ENCODE measurements around the gene CYP24A1.

CYP24A1 gene

GRCh38 chr20:54188132-54188849 lies 14.5 kb upstream of the CYP24A1 start:
- Histone ChIP-seq H4K20me1 (ENCODE audit: insufficient read depth, low read length) (no peaks in the 10 kb centered on the region), H3K79me2 (ENCODE audit: insufficient read depth, low read length) (no peaks in the 10 kb centered on the region), H3K4me1 (ENCODE audit: insufficient read depth, low read length, severe bottlenecking) (no peaks in the 10 kb centered on the region), H3K27ac (ENCODE audit: low read depth, low read length, poor library complexity, severe bottlenecking) (no peak overlapping the region), H3K4me3 (ENCODE audit: low read depth, low read length, poor library complexity, severe bottlenecking) (no peak overlapping the region), H3K9ac (ENCODE audit: low read length) (no peak overlapping the region), H3K9me3 (ENCODE audit: low read length) (no peaks in the 10 kb centered on the region), H3F3A (ENCODE audit: insufficient read depth, low read length) (no peaks in the 10 kb centered on the region), H3K36me3 (ENCODE audit: insufficient read depth, low read length) (no peaks in the 10 kb centered on the region), H3K27me3 (ENCODE audit: insufficient read depth, low read length) (0 out of 2 replicates have a peak, but pooled peaks cover 4% of the 10 kb centered on the region), H3K4me2 (ENCODE audit: low read length) (no peak overlapping the region), H3K9me2 (ENCODE audit: low read depth, low read length) (no peaks in the 10 kb centered on the region), H2AFZ (ENCODE audit: low read length) (no peak overlapping the region)
- TF ChIP-seq CTCF (IDR thresholded peaks at IDR 0.05; ENCODE audit: low read length), result no peak
- TF ChIP-seq EZH2 (IDR thresholded peaks at IDR 0.05; ENCODE audit: borderline replicate concordance, low read length), result no peak

- no peak overlapping the region for H2AFZ ChIP-seq (ENCODE audit: low read length)
- no peak overlapping the region for H3K27ac ChIP-seq (ENCODE audit: low read depth, low read length, poor library complexity, severe bottlenecking)
- H3K9me2 ChIP-seq (ENCODE audit: low read depth, low read length), result no peaks in the 10 kb centered on the region
- H3K9me3 ChIP-seq (ENCODE audit: low read length), result no peaks in the 10 kb centered on the region
- no peak overlapping the region for H3K4me2 ChIP-seq (ENCODE audit: low read length)
- no peak overlapping the region for H3K9ac ChIP-seq (ENCODE audit: low read length)
- no peaks in the 10 kb centered on the region for H3K36me3 ChIP-seq (ENCODE audit: insufficient read depth, low read length)
- no peaks in the 10 kb centered on the region for H3F3A ChIP-seq (ENCODE audit: insufficient read depth, low read length)
- no peaks in the 10 kb centered on the region for H3K79me2 ChIP-seq (ENCODE audit: insufficient read depth, low read length)
- no peak for TF ChIP-seq EZH2 (IDR thresholded peaks at IDR 0.05; ENCODE audit: borderline replicate concordance, low read length)
- no peak for TF ChIP-seq CTCF (IDR thresholded peaks at IDR 0.05; ENCODE audit: low read length)
- H3K4me1 ChIP-seq (ENCODE audit: insufficient read depth, low read length, severe bottlenecking), result no peaks in the 10 kb centered on the region
- H3K4me3 ChIP-seq (ENCODE audit: low read depth, low read length, poor library complexity, severe bottlenecking), result no peak overlapping the region
- H4K20me1 ChIP-seq (ENCODE audit: insufficient read depth, low read length), result no peaks in the 10 kb centered on the region
- H3K27me3 ChIP-seq (ENCODE audit: insufficient read depth, low read length), result 0 out of 2 replicates have a peak, but pooled peaks cover 3% of the 10 kb centered on the region
These were observed 11.3 kb upstream of the CYP24A1 start for GRCh38 chr20:54184904-54185626.

GRCh38 chr20:54184071-54184470 lies 10.3 kb upstream of the CYP24A1 start:
- no peak overlapping the region for H3K4me3 ChIP-seq (ENCODE audit: low read depth, low read length, poor library complexity, severe bottlenecking)
- H4K20me1 ChIP-seq (ENCODE audit: insufficient read depth, low read length), result no peaks in the 10 kb centered on the region
- no peak overlapping the region for H3K9ac ChIP-seq (ENCODE audit: low read length)
- no peaks in the 10 kb centered on the region for H3K36me3 ChIP-seq (ENCODE audit: insufficient read depth, low read length)
- H3K9me2 ChIP-seq (ENCODE audit: low read depth, low read length), result no peaks in the 10 kb centered on the region
- no peak for TF ChIP-seq EZH2 (IDR thresholded peaks at IDR 0.05; ENCODE audit: borderline replicate concordance, low read length)
- no peak for TF ChIP-seq CTCF (IDR thresholded peaks at IDR 0.05; ENCODE audit: low read length)
- no peaks in the 10 kb centered on the region for H3F3A ChIP-seq (ENCODE audit: insufficient read depth, low read length)
- no peaks in the 10 kb centered on the region for H3K9me3 ChIP-seq (ENCODE audit: low read length)
- no peaks in the 10 kb centered on the region for H3K27me3 ChIP-seq (ENCODE audit: insufficient read depth, low read length)
- H3K79me2 ChIP-seq (ENCODE audit: insufficient read depth, low read length), result no peaks in the 10 kb centered on the region
- no peak overlapping the region for H3K4me2 ChIP-seq (ENCODE audit: low read length)
- H2AFZ ChIP-seq (ENCODE audit: low read length), result no peak overlapping the region
- no peaks in the 10 kb centered on the region for H3K4me1 ChIP-seq (ENCODE audit: insufficient read depth, low read length, severe bottlenecking)
- no peak overlapping the region for H3K27ac ChIP-seq (ENCODE audit: low read depth, low read length, poor library complexity, severe bottlenecking)
